GM12872 (cell line): ENCODE results near the gene ELFN2.

Source experiments
- CTCF ChIP-seq: IDR thresholded peaks from 3 replicates; pipeline ENCODE4 v1.5.1; 2011; ENCODE audit warnings: low read depth, mild to moderate bottlenecking, low read length, moderate library complexity; ENCODE audit not compliant: insufficient read depth

ELFN2 gene

GRCh38 chr22:37387793-37388192 lies 39.5 kb downstream of the ELFN2 start:
- TF ChIP-seq CTCF, result no peak

GRCh38 chr22:37386441-37386840 lies 40.8 kb downstream of the ELFN2 start:
- no peak for TF ChIP-seq CTCF

- no peak for TF ChIP-seq CTCF
Measured at GRCh38 chr22:37384691-37385090, 42.6 kb downstream of the ELFN2 start.

- no peak for TF ChIP-seq CTCF
Measured at GRCh38 chr22:37383341-37383740, 43.9 kb downstream of the ELFN2 start.

- TF ChIP-seq CTCF, result no peak
Measured at GRCh38 chr22:37381489-37381888, 45.8 kb downstream of the ELFN2 start.

- no peak for TF ChIP-seq CTCF
Measured at GRCh38 chr22:37379722-37380121, 47.6 kb downstream of the ELFN2 start.

- TF ChIP-seq CTCF, result no peak
Measured at GRCh38 chr22:37379085-37379484, 48.2 kb downstream of the ELFN2 start.

GRCh38 chr22:37378642-37379058 lies 48.6 kb downstream of the ELFN2 start:
- no peak for TF ChIP-seq CTCF
